ENCODE results near the gene UPK3B. TPM values are rescaled to one million over a fixed set of nuclear protein-coding genes. Genes with fewer than 3 reads are reported as not detected.

UPK3B gene
- total and polyA plus RNA-seq, 2 of the 13 experiments (the other 11 are each of a cell fraction or from before 2014, with no cell fraction given): not detected

DNA sequence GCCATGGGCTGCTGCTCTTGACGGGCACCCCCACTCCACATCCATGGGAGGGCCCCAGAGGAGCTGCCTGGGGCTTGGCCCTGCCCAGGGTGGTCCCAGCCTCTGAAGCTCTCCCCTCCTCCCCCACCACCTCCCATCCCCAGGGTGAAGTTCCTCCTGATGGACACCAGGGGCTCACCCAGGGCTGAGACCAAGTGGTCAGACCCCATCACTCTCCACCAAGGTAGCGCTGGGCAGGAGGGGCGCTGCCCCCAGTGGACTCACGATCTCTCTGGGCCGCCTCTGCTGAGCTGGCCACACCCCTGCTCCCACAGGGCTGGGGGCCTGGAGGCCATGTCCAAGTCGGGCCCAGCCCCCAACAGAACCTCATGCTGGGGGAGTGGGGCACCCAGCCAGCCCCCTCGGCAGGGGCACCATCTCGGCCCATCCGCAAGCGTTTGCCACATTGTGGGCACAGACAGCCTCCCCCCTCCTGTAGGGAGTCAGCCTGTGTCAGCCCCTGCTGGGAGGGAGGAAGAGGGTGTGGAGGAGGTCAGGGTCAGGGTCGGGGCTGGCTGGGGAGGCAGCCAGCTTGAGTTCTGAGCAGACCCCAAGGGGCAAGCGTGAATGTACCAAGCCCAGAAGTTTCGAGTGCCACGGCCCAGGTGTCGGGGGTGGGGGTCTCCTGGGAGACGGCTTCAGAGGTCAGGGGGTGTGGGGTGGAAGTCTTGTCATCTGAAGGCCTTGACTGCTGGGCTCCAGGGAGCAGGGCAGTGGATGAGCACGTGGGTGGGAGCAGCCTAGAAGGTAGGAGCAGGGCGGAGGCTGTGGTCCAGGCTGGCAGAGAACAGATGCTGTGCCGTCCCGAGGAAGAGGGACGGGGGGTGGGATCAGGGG, 2.8 kb downstream of the UPK3B start (continued):
- TF ChIP-seq EHMT2 (IDR thresholded peaks at IDR 0.05; ENCODE audit: borderline replicate concordance, low read depth, low read length): no peak
- TF ChIP-seq, protein P1, sequence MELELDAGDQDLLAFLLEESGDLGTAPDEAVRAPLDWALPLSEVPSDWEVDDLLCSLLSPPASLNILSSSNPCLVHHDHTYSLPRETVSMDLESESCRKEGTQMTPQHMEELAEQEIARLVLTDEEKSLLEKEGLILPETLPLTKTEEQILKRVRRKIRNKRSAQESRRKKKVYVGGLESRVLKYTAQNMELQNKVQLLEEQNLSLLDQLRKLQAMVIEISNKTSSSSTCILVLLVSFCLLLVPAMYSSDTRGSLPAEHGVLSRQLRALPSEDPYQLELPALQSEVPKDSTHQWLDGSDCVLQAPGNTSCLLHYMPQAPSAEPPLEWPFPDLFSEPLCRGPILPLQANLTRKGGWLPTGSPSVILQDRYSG (CRISPR knock-in tag; IDR thresholded peaks at IDR 0.05): no peak
- no peak for TF ChIP-seq ZNF552 (CRISPR knock-in tag; IDR thresholded peaks at IDR 0.05; ENCODE audit: borderline replicate concordance)
- no peak for TF ChIP-seq IRF2 (CRISPR knock-in tag; IDR thresholded peaks at IDR 0.05)
- TF ChIP-seq, protein P2, sequence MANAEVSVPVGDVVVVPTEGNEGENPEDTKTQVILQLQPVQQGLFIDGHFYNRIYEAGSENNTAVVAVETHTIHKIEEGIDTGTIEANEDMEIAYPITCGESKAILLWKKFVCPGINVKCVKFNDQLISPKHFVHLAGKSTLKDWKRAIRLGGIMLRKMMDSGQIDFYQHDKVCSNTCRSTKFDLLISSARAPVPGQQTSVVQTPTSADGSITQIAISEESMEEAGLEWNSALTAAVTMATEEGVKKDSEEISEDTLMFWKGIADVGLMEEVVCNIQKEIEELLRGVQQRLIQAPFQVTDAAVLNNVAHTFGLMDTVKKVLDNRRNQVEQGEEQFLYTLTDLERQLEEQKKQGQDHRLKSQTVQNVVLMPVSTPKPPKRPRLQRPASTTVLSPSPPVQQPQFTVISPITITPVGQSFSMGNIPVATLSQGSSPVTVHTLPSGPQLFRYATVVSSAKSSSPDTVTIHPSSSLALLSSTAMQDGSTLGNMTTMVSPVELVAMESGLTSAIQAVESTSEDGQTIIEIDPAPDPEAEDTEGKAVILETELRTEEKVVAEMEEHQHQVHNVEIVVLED (CRISPR knock-in tag; IDR thresholded peaks at IDR 0.05; ENCODE audit: borderline replicate concordance): peak; percentile 19; the same call in 1 of the 2 replicates
- no peak for TF ChIP-seq TOPORS (CRISPR knock-in tag; IDR thresholded peaks at IDR 0.05)
- 0 out of 2 replicates have a peak, but pooled peaks have one; percentile 31 for TF ChIP-seq MED1 (CRISPR knock-in tag; IDR thresholded peaks at IDR 0.05)
- TF ChIP-seq KLF11 (CRISPR knock-in tag; IDR thresholded peaks at IDR 0.05): no peak
- TF ChIP-seq PHB2 (IDR thresholded peaks at IDR 0.05; ENCODE audit: partially characterized antibody): no peak
- no peak; the same call in none of the 2 replicates for TF ChIP-seq ZSCAN25 (CRISPR knock-in tag; IDR thresholded peaks at IDR 0.05)
- no peak for TF ChIP-seq REXO4 (CRISPR knock-in tag; IDR thresholded peaks at IDR 0.05; ENCODE audit: borderline replicate concordance)
- no peak for TF ChIP-seq ZEB1 (IDR thresholded peaks at IDR 0.05; ENCODE audit: insufficient replicate concordance, low read depth)
- TF ChIP-seq, protein P3, sequence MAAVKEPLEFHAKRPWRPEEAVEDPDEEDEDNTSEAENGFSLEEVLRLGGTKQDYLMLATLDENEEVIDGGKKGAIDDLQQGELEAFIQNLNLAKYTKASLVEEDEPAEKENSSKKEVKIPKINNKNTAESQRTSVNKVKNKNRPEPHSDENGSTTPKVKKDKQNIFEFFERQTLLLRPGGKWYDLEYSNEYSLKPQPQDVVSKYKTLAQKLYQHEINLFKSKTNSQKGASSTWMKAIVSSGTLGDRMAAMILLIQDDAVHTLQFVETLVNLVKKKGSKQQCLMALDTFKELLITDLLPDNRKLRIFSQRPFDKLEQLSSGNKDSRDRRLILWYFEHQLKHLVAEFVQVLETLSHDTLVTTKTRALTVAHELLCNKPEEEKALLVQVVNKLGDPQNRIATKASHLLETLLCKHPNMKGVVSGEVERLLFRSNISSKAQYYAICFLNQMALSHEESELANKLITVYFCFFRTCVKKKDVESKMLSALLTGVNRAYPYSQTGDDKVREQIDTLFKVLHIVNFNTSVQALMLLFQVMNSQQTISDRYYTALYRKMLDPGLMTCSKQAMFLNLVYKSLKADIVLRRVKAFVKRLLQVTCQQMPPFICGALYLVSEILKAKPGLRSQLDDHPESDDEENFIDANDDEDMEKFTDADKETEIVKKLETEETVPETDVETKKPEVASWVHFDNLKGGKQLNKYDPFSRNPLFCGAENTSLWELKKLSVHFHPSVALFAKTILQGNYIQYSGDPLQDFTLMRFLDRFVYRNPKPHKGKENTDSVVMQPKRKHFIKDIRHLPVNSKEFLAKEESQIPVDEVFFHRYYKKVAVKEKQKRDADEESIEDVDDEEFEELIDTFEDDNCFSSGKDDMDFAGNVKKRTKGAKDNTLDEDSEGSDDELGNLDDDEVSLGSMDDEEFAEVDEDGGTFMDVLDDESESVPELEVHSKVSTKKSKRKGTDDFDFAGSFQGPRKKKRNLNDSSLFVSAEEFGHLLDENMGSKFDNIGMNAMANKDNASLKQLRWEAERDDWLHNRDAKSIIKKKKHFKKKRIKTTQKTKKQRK (IDR thresholded peaks at IDR 0.05; ENCODE audit: low read length): no peak
- no peak for TF ChIP-seq NKX3-1 (CRISPR knock-in tag; IDR thresholded peaks at IDR 0.05)
- no peak for TF ChIP-seq ATF7-NPFF (CRISPR knock-in tag; IDR thresholded peaks at IDR 0.05; ENCODE audit: low read depth)
- no peak for TF ChIP-seq ZNF343 (CRISPR knock-in tag; IDR thresholded peaks at IDR 0.05)
- TF ChIP-seq TEAD3 (CRISPR knock-in tag; optimal IDR thresholded peaks at IDR 0.05; ENCODE audit: borderline replicate concordance): peak; percentile 2
- TF ChIP-seq ZNF30 (CRISPR knock-in tag; IDR thresholded peaks at IDR 0.05): no peak
- no peak for TF ChIP-seq FOXK1 (CRISPR knock-in tag; IDR thresholded peaks at IDR 0.05; ENCODE audit: borderline replicate concordance, low read depth)
- no peak for TF ChIP-seq ZNF792 (CRISPR knock-in tag; IDR thresholded peaks at IDR 0.05)
- TF ChIP-seq, protein P4, sequence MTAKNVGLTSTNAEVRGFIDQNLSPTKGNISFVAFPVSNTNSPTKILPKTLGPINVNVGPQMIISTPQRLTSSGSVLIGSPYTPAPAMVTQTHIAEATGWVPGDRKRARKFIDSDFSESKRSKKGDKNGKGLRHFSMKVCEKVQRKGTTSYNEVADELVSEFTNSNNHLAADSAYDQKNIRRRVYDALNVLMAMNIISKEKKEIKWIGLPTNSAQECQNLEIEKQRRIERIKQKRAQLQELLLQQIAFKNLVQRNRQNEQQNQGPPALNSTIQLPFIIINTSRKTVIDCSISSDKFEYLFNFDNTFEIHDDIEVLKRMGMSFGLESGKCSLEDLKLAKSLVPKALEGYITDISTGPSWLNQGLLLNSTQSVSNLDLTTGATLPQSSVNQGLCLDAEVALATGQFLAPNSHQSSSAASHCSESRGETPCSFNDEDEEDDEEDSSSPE (CRISPR knock-in tag; IDR thresholded peaks at IDR 0.05): no peak
- no peak for TF ChIP-seq ZNF564 (CRISPR knock-in tag; IDR thresholded peaks at IDR 0.05)
- no peak for TF ChIP-seq ELF1 (CRISPR knock-in tag; IDR thresholded peaks at IDR 0.05)
- TF ChIP-seq GTF3A (CRISPR knock-in tag; conservative IDR thresholded peaks at IDR 0.05): no peak
- peak; percentile 11; the same call in 1 of the 2 replicates for TF ChIP-seq GABPB1 (CRISPR knock-in tag; IDR thresholded peaks at IDR 0.05)

Data from HepG2 (cell line).